Activated CD8-positive, alpha-beta T cell treated with anti-CD3 and anti-CD28 coated beads for 36 hours (primary cell): ENCODE data around the gene FRMD4B. TPM values are rescaled to one million over a fixed set of nuclear protein-coding genes. Genes with fewer than 3 reads are reported as not detected.

Experiments
- ATAC-seq: fragments of 200-7000 bp; cut with Tn5 transposase; one replicate; pipeline ENCODE4 v1.10.0; 2021; ENCODE audit warnings: mild to moderate bottlenecking, moderate library complexity
- CTCF ChIA-PET: fragments of 350-600 bp; sonication (Branson Sonifier 250); formaldehyde crosslinking; loops from one replicate; lab custom pipeline; 2021; ENCODE audit warnings: antibody characterized with exemption; lab: Charles Lee
- POLR2A ChIA-PET: fragments of 350-600 bp; sonication (Branson Sonifier 250); formaldehyde crosslinking; loops from one replicate; lab custom pipeline; 2021; ENCODE audit warnings: antibody characterized with exemption; lab: Charles Lee
- DNase-seq: peaks from one replicate; pipeline ENCODE4 v3.0.0-alpha.2; 2020
- H3K27ac Mint-ChIP-seq: one replicate; pipeline ENCODE4 v1.8.0; 2021; ENCODE audit warnings: mild to moderate bottlenecking, mixed read lengths
- H3K27me3 Mint-ChIP-seq: one replicate; pipeline ENCODE4 v1.8.0; 2021; ENCODE audit warnings: mixed read lengths
- H3K36me3 Mint-ChIP-seq: one replicate; pipeline ENCODE4 v1.8.0; 2021; ENCODE audit warnings: low read depth, mixed read lengths
- H3K4me1 Mint-ChIP-seq: one replicate; pipeline ENCODE4 v1.8.0; 2021; ENCODE audit warnings: low read depth, mixed read lengths
- H3K4me3 Mint-ChIP-seq: one replicate; pipeline ENCODE4 v1.8.0; 2021; ENCODE audit warnings: mild to moderate bottlenecking, moderate library complexity, mixed read lengths
- H3K9me3 Mint-ChIP-seq: one replicate; pipeline ENCODE4 v1.8.0; 2021; ENCODE audit warnings: mixed read lengths
- CTCF ChIP-seq: fragments of 200-600 bp; IDR thresholded peaks from one replicate; pipeline ENCODE4 v1.8.0; 2022; ENCODE audit warnings: antibody characterized with exemption, mild to moderate bottlenecking
- intact Hi-C: fragments of 100-400 bp; cut with micrococcal nuclease; formaldehyde crosslinking; loops from one replicate; pipeline ENCODE4 v1.10.0; 2022
- total RNA-seq, 2 experiments: library from RNA; stranded (reverse); gene quantifications; one replicate each; pipeline ENCODE4 v1.2.3, GENCODE V29; 2021

The FRMD4B gene
- total RNA-seq, 2 experiments from 2014 or later: 11.7 to 11.8 TPM

GRCh38 chr3:69354948-69355347, 30.9 kb downstream of the FRMD4B start:
- Mint-ChIP-seq H3K27ac (no peak overlapping the region), H3K9me3 (no peaks in the 10 kb centered on the region), H3K27me3 (peaks cover 23% of the 10 kb centered on the region), H3K4me3 (no peak overlapping the region), H3K36me3 (no peaks in the 10 kb centered on the region), H3K4me1 (peaks cover 15% of the 10 kb centered on the region)
- ChIA-PET POLR2A (no interaction called here), CTCF (no interaction called here)
- ATAC-seq: no peak
- no peak for TF ChIP-seq CTCF
- intact Hi-C loops: no loop called here
- DNase-seq: no peak

DNA sequence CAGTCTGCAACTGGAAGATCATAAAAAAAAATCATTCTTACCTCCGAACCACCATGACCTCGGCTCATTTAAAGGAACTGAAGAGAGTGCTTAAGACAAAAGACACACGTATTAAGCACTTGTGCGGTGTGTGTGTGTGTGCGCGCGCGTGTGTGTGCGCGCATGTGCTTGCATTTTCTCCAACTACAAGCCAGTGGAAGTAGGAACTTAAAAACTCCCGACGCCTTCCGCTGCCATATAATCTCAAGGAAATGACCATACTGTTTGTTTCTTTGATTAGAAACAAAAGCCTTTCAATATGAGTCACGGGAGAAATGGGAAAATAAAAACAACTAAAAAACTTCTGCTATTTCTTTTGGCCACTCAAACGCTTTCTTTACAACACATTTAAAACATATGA, 32.4 kb downstream of the FRMD4B start:
- Mint-ChIP-seq H3K27me3 (peaks cover 24% of the 10 kb centered on the region), H3K9me3 (no peaks in the 10 kb centered on the region), H3K36me3 (no peaks in the 10 kb centered on the region), H3K4me3 (peak overlapping the region; percentile 67), H3K4me1 (peaks cover 15% of the 10 kb centered on the region), H3K27ac (no peak overlapping the region)
- DNase-seq: no peak
- no peak for ATAC-seq
- CTCF ChIA-PET: no interaction called here
- TF ChIP-seq CTCF: no peak
- intact Hi-C loops: no loop called here
- POLR2A ChIA-PET: no interaction called here

- CTCF ChIA-PET: no interaction called here
Measured at GRCh38 chr3:69353088-69353478, 32.8 kb downstream of the FRMD4B start.

DNA sequence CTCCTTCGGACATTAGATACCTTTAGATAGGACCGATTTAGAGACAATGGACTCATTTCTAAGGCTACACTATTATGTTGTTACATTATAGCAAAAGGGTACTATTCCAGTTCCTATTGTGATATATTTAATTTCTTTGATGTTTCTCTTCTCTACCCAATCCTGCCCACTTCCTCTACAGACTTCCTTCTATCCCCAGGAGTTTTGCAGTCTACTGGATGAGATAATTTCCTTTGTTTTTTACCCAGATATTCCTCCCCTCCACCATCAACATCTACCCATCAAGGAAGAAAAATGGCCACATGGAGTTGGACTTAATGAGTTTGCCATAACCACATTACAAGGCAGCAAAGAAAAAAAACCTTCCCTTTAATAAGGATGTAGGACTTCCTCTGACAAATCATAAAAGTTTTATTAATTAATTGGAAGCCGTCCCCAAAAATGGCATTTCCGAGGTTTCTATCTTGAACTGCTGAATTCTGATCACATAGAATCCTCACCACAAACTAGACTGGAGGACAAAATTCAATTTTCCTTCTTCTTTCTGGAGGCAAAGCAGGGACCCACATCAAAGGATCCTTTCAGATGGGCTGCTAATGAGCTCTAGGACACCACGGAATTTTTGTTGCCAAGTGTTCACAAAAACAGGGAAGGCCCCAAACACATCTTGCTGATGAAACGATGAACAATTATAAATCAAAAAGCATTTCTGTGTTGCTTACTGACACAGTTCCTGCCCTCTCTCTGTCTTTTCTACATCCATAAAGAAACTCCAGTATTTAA, 33.4 kb downstream of the FRMD4B start:
- POLR2A ChIA-PET: no interaction called here
- Mint-ChIP-seq H3K4me3 (no peak overlapping the region), H3K9me3 (no peaks in the 10 kb centered on the region), H3K27ac (no peak overlapping the region), H3K4me1 (peaks cover 15% of the 10 kb centered on the region), H3K27me3 (peaks cover 26% of the 10 kb centered on the region), H3K36me3 (no peaks in the 10 kb centered on the region)
- ATAC-seq (no peak), DNase-seq (no peak)
- TF ChIP-seq CTCF: no peak
- CTCF ChIA-PET: no interaction called here
- intact Hi-C loops: no loop called here

More at GRCh38 chr3:69353088-69353478, 32.8 kb downstream of the FRMD4B start:
- no peak for ATAC-seq
- no peak overlapping the region for H3K27ac Mint-ChIP-seq
- POLR2A ChIA-PET: no interaction called here
- TF ChIP-seq CTCF: no peak
- H3K27me3 Mint-ChIP-seq: peaks cover 24% of the 10 kb centered on the region
- H3K4me3 Mint-ChIP-seq: peak overlapping the region; percentile 67
- H3K36me3 Mint-ChIP-seq: no peaks in the 10 kb centered on the region
- intact Hi-C loops: no loop called here
- H3K4me1 Mint-ChIP-seq: peaks cover 15% of the 10 kb centered on the region
- no peak for DNase-seq
- H3K9me3 Mint-ChIP-seq: no peaks in the 10 kb centered on the region

DNA sequence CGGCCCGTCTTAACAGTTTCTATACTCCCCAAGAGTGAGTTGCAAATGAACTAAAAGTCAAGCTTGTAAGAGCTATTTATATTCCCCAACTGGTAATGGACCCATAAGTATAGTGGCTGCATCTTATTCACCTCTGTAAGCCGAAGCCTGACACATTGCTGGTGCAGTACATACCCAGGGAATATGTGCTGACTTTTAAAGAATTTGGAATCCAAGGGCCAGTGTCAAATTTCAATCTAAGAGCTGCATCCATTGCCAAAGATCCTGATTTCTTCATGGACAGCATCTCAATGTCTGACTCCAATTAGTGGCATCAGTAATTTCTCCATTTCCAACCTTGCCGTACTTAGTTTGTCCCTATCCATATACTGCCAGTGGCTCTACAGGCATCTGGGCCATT, 42.0 kb downstream of the FRMD4B start:
- Mint-ChIP-seq H3K27me3 (peaks cover 10% of the 10 kb centered on the region), H3K27ac (no peak overlapping the region), H3K36me3 (no peaks in the 10 kb centered on the region), H3K4me3 (no peak overlapping the region), H3K4me1 (no peaks in the 10 kb centered on the region), H3K9me3 (peaks cover 2% of the 10 kb centered on the region)
- CTCF ChIA-PET: interaction anchor here (1.4 kb wide), 1 partner anchor 66 kb away, joined by 4 read pairs; no protein-coding TSS in a partner anchor
- POLR2A ChIA-PET: interaction anchor here (0.6 kb wide), 1 partner anchor 17 kb away, joined by 4 read pairs; no protein-coding TSS in a partner anchor
- TF ChIP-seq CTCF: no peak
- DNase-seq (no peak), ATAC-seq (no peak)
- intact Hi-C loops: no loop called here
